Type B pancreatic cell (in vitro differentiated cells): Measurements from ENCODE around the gene GET4. TPM values are rescaled to one million over a fixed set of nuclear protein-coding genes. Genes with fewer than 3 reads are reported as not detected.

Experiments used
- DNase-seq: peaks from one replicate; pipeline ENCODE4 v3.0.0; 2021; ENCODE audit warnings: mixed read lengths; ENCODE audit not compliant: unreplicated experiment; ENCODE audit errors: extremely low spot score
- H3K27ac Mint-ChIP-seq: 2 replicates; pipeline ENCODE4 v1.8.0; 2021; ENCODE audit warnings: mild to moderate bottlenecking, mixed read lengths
- H3K27me3 Mint-ChIP-seq: 2 replicates; pipeline ENCODE4 v1.8.0; 2021; ENCODE audit warnings: mixed read lengths
- H3K36me3 Mint-ChIP-seq: 2 replicates; pipeline ENCODE4 v1.8.0; 2021; ENCODE audit warnings: mixed read lengths
- H3K4me1 Mint-ChIP-seq: one replicate; pipeline ENCODE4 v1.8.0; 2021; ENCODE audit warnings: mixed read lengths; ENCODE audit not compliant: unreplicated experiment
- H3K4me3 Mint-ChIP-seq: 2 replicates; pipeline ENCODE4 v1.8.0; 2021; ENCODE audit warnings: mild to moderate bottlenecking, mixed read lengths
- H3K9me3 Mint-ChIP-seq: 2 replicates; pipeline ENCODE4 v1.8.0; 2021; ENCODE audit warnings: mixed read lengths
- CTCF ChIP-seq: fragments of 200-600 bp; sonication (generic); conservative IDR thresholded peaks from 2 replicates; pipeline ENCODE4 v1.5.0; 2021; ENCODE audit warnings: antibody characterized with exemption, mild to moderate bottlenecking
- long read RNA-seq: library from polyadenylated mRNA; unstranded; transcript quantifications from one replicate; pipeline ENCODE4 v2.0.0, GENCODE V29; 2020
- total RNA-seq: library from RNA; stranded (reverse); gene quantifications from 2 replicates; pipeline ENCODE4 v1.2.1, GENCODE V29; 2021; ENCODE audit warnings: low replicate concordance

Gene GET4, protein sequence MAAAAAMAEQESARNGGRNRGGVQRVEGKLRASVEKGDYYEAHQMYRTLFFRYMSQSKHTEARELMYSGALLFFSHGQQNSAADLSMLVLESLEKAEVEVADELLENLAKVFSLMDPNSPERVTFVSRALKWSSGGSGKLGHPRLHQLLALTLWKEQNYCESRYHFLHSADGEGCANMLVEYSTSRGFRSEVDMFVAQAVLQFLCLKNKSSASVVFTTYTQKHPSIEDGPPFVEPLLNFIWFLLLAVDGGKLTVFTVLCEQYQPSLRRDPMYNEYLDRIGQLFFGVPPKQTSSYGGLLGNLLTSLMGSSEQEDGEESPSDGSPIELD
- total RNA-seq: 46.3 and 50.0 TPM in 2 replicates
- long read RNA-seq, partial matches to known transcripts: 1 of 4 reads
- long read RNA-seq, other reads (novel, unspliced or antisense): 1 of 4 reads

- peak within 1 kb of the TSS; percentile 87 for H3K27ac Mint-ChIP-seq
- H3K4me3 Mint-ChIP-seq: peak within 1 kb of the TSS; percentile 92
- H3K36me3 Mint-ChIP-seq: peaks cover 18% of the 10 kb centered on the region
- DNase-seq: peak; percentile 100
- peak; percentile 38 for TF ChIP-seq CTCF
- no peaks in the 10 kb centered on the region for H3K9me3 Mint-ChIP-seq
- H3K27me3 Mint-ChIP-seq: no peaks in the 10 kb centered on the region
- peaks cover 21% of the 10 kb centered on the region for H3K4me1 Mint-ChIP-seq
These were observed at the start of gene GET4 for GRCh38 chr7:876077-876971. GET4 (plus strand) TSS chr7:876554; CDS start chr7:876646, 92 bp downstream.

- DNase-seq: no peak
- Mint-ChIP-seq H3K9me3 (no peaks in the 10 kb centered on the region), H3K4me3 (no peak overlapping the region), H3K4me1 (peaks cover 37% of the 10 kb centered on the region), H3K36me3 (peaks cover 7% of the 10 kb centered on the region), H3K27me3 (no peaks in the 10 kb centered on the region), H3K27ac (peak overlapping the region; percentile 31)
- TF ChIP-seq CTCF: no peak
These were observed 47.4 kb upstream of the GET4 start for GRCh38 chr7:828793-829561.

DNA sequence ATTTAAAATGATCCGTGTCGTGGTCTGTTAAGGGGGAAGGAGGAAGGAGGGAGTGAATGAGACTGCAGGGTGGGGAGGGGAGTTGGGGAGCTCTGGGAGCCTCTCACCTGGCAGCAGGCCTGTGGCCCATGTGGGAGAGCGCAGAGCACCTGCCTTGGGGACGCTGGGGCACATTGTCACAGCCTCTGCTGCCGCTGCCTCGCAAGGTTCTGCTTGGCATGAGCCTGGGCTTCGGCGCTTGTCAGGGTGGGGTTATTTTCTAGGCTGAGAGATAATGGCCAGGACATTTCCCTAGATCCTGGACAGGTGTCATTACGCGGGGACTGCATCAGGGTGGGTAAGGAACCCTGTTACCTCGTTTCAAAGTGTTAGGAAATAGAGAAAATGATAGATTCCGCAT, 46.3 kb upstream of the GET4 start:
- H3K4me1 Mint-ChIP-seq: peaks cover 32% of the 10 kb centered on the region
- H3K27me3 Mint-ChIP-seq: no peaks in the 10 kb centered on the region
- H3K27ac Mint-ChIP-seq: peak overlapping the region; percentile 99
- no peaks in the 10 kb centered on the region for H3K9me3 Mint-ChIP-seq
- TF ChIP-seq CTCF: no peak
- H3K4me3 Mint-ChIP-seq: peak overlapping the region; percentile 75
- peaks cover 3% of the 10 kb centered on the region for H3K36me3 Mint-ChIP-seq
- DNase-seq: no peak

- Mint-ChIP-seq H3K27me3 (no peaks in the 10 kb centered on the region), H3K27ac (peak overlapping the region; percentile 99), H3K36me3 (peaks cover 7% of the 10 kb centered on the region), H3K9me3 (no peaks in the 10 kb centered on the region), H3K4me3 (peak overlapping the region; percentile 78), H3K4me1 (peaks cover 36% of the 10 kb centered on the region)
- no peak for TF ChIP-seq CTCF
- DNase-seq: no peak
These were observed 44.7 kb upstream of the GET4 start for GRCh38 chr7:831596-832166.
